ENCODE results near the gene SSNA1.

DNA sequence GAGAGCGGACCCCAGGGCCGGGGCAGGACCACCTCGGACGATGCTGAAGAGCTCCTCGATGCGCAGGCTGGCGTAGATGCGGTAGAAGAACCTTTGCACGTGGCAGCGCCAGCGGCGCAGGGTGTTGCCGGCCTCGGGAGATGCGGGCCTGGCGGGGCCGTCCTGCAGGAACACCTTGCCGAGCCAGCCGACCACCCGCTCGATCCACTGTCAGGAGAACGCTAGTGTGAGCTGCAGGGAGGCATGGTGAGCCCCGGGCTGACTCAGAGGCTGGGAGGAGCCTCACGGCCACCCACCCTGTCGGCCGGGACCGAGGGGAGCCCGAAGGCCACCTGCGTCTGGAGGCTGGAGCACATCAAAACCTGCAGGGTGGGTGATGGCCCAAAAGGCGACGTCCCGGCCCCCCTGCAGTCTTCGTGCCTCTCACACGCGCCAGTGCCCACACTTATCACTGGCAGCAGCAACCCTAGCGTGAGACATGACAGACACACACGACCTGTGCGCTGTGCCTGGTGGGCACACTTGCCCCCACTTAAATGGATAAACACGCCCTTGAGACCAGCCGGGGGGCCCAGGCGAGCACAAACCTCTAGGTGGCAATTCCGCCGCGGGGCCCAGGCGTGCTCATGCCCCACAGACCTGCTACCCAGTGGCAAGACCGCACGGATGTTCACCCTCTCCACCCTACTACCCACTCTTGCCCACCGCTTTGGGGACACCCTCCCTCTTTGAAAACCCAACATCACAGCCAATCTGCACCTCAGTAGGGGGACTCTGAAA is 3.4 kb upstream of the SSNA1 start:
- TF ChIP-seq POLR2AphosphoS5 (IDR thresholded peaks at IDR 0.05; ENCODE audit: low read depth, low read length) (no peak), TAF1 (IDR thresholded peaks at IDR 0.05; ENCODE audit: borderline replicate concordance, low read depth, low read length) (no peak), POLR2A (IDR thresholded peaks at IDR 0.05; ENCODE audit: low read depth, low read length) (no peak)
